Parathyroid adenoma (tissue), 2 donors: ENCODE data around the gene IQSEC3.
"Not testable (repeated sequence)": the region's sequence is repeated elsewhere in the genome, so short reads cannot be mapped to it uniquely, and the experiment has no call there.

Experiments used
- H2AFZ ChIP-seq: fragments of 300-600 bp; sonication (generic); one replicate; pipeline ENCODE4 v1.7.0; 2017; ENCODE audit warnings: antibody characterized with exemption, mild to moderate bottlenecking
- H3K27ac ChIP-seq: fragments of 300-600 bp; sonication (generic); one replicate; pipeline ENCODE4 v1.7.0; 2017
- H3K27me3 ChIP-seq: fragments of 300-600 bp; sonication (generic); one replicate; pipeline ENCODE4 v1.7.0; 2017; ENCODE audit warnings: low read length; ENCODE audit not compliant: control insufficient read depth, insufficient read depth
- H3K36me3 ChIP-seq: fragments of 300-600 bp; sonication (generic); one replicate; pipeline ENCODE4 v1.7.0; 2017; ENCODE audit warnings: low read length; ENCODE audit not compliant: control insufficient read depth, insufficient read depth
- H3K4me1 ChIP-seq: fragments of 300-600 bp; sonication (generic); one replicate; pipeline ENCODE4 v1.7.0; 2017; ENCODE audit warnings: control low read depth
- H3K4me2 ChIP-seq: fragments of 300-600 bp; sonication (generic); one replicate; pipeline ENCODE4 v1.7.0; 2017; ENCODE audit warnings: low read length
- H3K4me3 ChIP-seq: fragments of 300-600 bp; sonication (generic); one replicate; pipeline ENCODE4 v1.7.0; 2017; ENCODE audit warnings: low read depth, low read length
- H3K79me2 ChIP-seq: fragments of 300-600 bp; sonication (generic); one replicate; pipeline ENCODE4 v1.7.0; 2017; ENCODE audit warnings: control low read depth
- H3K9ac ChIP-seq: fragments of 300-600 bp; sonication (generic); one replicate; pipeline ENCODE4 v1.7.0; 2017; ENCODE audit warnings: mild to moderate bottlenecking
- H3K9me3 ChIP-seq: fragments of 300-600 bp; sonication (generic); one replicate; pipeline ENCODE4 v1.7.0; 2017; ENCODE audit warnings: low read length; ENCODE audit not compliant: control insufficient read depth
- TF ChIP-seq, protein P1 (sequence below): fragments of 300-600 bp; sonication (generic); IDR thresholded peaks from one replicate; pipeline ENCODE4 v1.7.0; 2017; ENCODE audit warnings: antibody characterized with exemption, mild to moderate bottlenecking
- donor health status: primary hyperparathyroidism.

The IQSEC3 gene

GRCh38 chr12:131732-132495 lies 65.3 kb downstream of the IQSEC3 start:
- Histone ChIP-seq H3K9me3 (no peaks in the 10 kb centered on the region), H3K9ac (no peak overlapping the region), H3K4me2 (no peak overlapping the region), H3K27ac (no peak overlapping the region), H3K79me2 (peaks cover 9% of the 10 kb centered on the region), H3K4me1 (peaks cover 11% of the 10 kb centered on the region), H3K27me3 (no peaks in the 10 kb centered on the region), H3K4me3 (no peak overlapping the region), H2AFZ (no peak overlapping the region), H3K36me3 (no peaks in the 10 kb centered on the region)
- TF ChIP-seq, protein P1, sequence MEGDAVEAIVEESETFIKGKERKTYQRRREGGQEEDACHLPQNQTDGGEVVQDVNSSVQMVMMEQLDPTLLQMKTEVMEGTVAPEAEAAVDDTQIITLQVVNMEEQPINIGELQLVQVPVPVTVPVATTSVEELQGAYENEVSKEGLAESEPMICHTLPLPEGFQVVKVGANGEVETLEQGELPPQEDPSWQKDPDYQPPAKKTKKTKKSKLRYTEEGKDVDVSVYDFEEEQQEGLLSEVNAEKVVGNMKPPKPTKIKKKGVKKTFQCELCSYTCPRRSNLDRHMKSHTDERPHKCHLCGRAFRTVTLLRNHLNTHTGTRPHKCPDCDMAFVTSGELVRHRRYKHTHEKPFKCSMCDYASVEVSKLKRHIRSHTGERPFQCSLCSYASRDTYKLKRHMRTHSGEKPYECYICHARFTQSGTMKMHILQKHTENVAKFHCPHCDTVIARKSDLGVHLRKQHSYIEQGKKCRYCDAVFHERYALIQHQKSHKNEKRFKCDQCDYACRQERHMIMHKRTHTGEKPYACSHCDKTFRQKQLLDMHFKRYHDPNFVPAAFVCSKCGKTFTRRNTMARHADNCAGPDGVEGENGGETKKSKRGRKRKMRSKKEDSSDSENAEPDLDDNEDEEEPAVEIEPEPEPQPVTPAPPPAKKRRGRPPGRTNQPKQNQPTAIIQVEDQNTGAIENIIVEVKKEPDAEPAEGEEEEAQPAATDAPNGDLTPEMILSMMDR = no peak

- H3K4me3 ChIP-seq, H3K36me3 ChIP-seq, H3K27me3 ChIP-seq, H2AFZ ChIP-seq, H3K9ac ChIP-seq, H3K79me2 ChIP-seq, H3K27ac ChIP-seq, H3K9me3 ChIP-seq, H3K4me2 ChIP-seq: not testable (repeated sequence)
- H3K4me1 ChIP-seq = peaks cover 11% of the 10 kb centered on the region
These were observed 67.2 kb downstream of the IQSEC3 start for GRCh38 chr12:133616-134232.

DNA sequence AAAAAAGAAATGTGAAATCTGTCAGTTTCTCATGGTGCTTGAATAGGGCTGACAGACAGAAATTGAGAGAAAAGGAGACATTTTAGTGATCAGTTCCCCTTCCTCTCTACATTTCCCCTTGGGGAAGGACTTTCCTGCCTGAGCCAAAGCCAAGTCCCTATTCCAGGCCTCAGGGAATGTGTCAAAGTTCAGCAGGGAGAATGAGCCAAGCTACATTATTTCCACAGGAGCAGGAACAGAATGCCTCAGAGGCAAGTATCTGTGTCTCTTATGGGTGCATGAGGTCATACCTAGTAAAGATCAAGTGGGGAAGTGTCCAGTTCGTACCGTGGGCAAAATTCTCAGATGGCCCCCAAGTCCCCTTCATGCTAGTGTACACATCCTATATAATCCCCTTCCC lies 68.6 kb downstream of the IQSEC3 start:
- TF ChIP-seq, protein P1 = no peak
- H3K9me3 ChIP-seq = no peaks in the 10 kb centered on the region
- H3K79me2 ChIP-seq = peaks cover 3% of the 10 kb centered on the region
- no peaks in the 10 kb centered on the region for H3K36me3 ChIP-seq
- H3K4me2 ChIP-seq = no peak overlapping the region
- H2AFZ ChIP-seq = no peak overlapping the region
- H3K27ac ChIP-seq = peak overlapping the region; percentile 9
- peaks cover 16% of the 10 kb centered on the region for H3K4me1 ChIP-seq
- no peaks in the 10 kb centered on the region for H3K27me3 ChIP-seq
- H3K4me3 ChIP-seq = no peak overlapping the region
- H3K9ac ChIP-seq = no peak overlapping the region

- peaks cover 47% of the 10 kb centered on the region for H3K4me1 ChIP-seq
- H3K4me3 ChIP-seq = no peak overlapping the region
- H3K79me2 ChIP-seq = peaks cover 3% of the 10 kb centered on the region
- no peak overlapping the region for H2AFZ ChIP-seq
- no peaks in the 10 kb centered on the region for H3K27me3 ChIP-seq
- no peak overlapping the region for H3K9ac ChIP-seq
- no peak overlapping the region for H3K4me2 ChIP-seq
- no peaks in the 10 kb centered on the region for H3K36me3 ChIP-seq
- TF ChIP-seq, protein P1 = no peak
- no peaks in the 10 kb centered on the region for H3K9me3 ChIP-seq
- no peak overlapping the region for H3K27ac ChIP-seq
These were observed 71.8 kb downstream of the IQSEC3 start for GRCh38 chr12:138171-138897.

GRCh38 chr12:138898-139534 lies 72.4 kb downstream of the IQSEC3 start:
- Histone ChIP-seq H3K79me2 (peaks cover 3% of the 10 kb centered on the region), H3K4me1 (peaks cover 51% of the 10 kb centered on the region), H3K27me3 (no peaks in the 10 kb centered on the region), H3K9ac (no peak overlapping the region), H3K36me3 (no peaks in the 10 kb centered on the region), H3K4me2 (no peak overlapping the region), H2AFZ (no peak overlapping the region), H3K9me3 (no peaks in the 10 kb centered on the region), H3K4me3 (no peak overlapping the region), H3K27ac (no peak overlapping the region)
- TF ChIP-seq, protein P1 = no peak
